H1 (cell line): ENCODE results near the gene JPH3. TPM values are rescaled to one million over a fixed set of nuclear protein-coding genes. Genes with fewer than 3 reads are reported as not detected.

Experiments used
- CTBP2 ChIP-seq: IDR thresholded peaks from 2 replicates; pipeline ENCODE4 v1.7.0; 2011; ENCODE audit warnings: borderline replicate concordance, mild to moderate bottlenecking, moderate library complexity, mixed read lengths, low read length; ENCODE audit not compliant: insufficient read depth, insufficient read length
- EZH2 ChIP-seq: fragments of 200-600 bp; sonication (generic); IDR thresholded peaks from 2 replicates; pipeline ENCODE4 v1.7.1; 2012; ENCODE audit warnings: low read depth, mild to moderate bottlenecking, moderate library complexity, low read length, inconsistent platforms; ENCODE audit not compliant: severe bottlenecking
- FOSL1 ChIP-seq: IDR thresholded peaks from 2 replicates; pipeline ENCODE4 v1.6.1; 2011; ENCODE audit warnings: mild to moderate bottlenecking, low read depth, low read length, moderate library complexity; ENCODE audit not compliant: insufficient read depth
- KDM5A ChIP-seq: fragments of 200-600 bp; IDR thresholded peaks from 2 replicates; pipeline ENCODE4 v1.7.1; 2012; ENCODE audit warnings: mild to moderate bottlenecking, low read length, inconsistent platforms, mixed read lengths
- NANOG ChIP-seq: IDR thresholded peaks from 2 replicates; pipeline ENCODE4 v1.6.1; 2011; ENCODE audit warnings: low read length, low read depth, mild to moderate bottlenecking, inconsistent platforms; ENCODE audit not compliant: insufficient read depth, poor library complexity, severe bottlenecking
- NRF1 ChIP-seq: IDR thresholded peaks from 2 replicates; pipeline ENCODE4 v1.6.1; 2011; ENCODE audit warnings: mild to moderate bottlenecking, low read depth, low read length, improper control_type of control experiment
- SIRT6 ChIP-seq: IDR thresholded peaks from one replicate; pipeline ENCODE4 v1.7.1; 2012; ENCODE audit warnings: low read length, inconsistent platforms
- SP1 ChIP-seq: IDR thresholded peaks from 2 replicates; pipeline ENCODE4 v1.6.1; 2011; ENCODE audit warnings: low read depth, low read length
- SRF ChIP-seq: IDR thresholded peaks from 2 replicates; pipeline ENCODE4 v1.6.1; 2011; ENCODE audit warnings: mild to moderate bottlenecking, low read depth, low read length, moderate library complexity
- polyA plus RNA-seq, 7 experiments: library from polyadenylated mRNA; depleted of rRNA in 3 of 7; stranded (reverse) in 5 of 7; unstranded in 2 of 7; fragments of >200 nt in 5 of 7; fragments of 200-250 nt in 2 of 7; gene quantifications; 1 replicate in 5 of 7; 2 replicates in 1 of 7; 4 replicates in 1 of 7; pipeline versions ENCODE4 v1.2.1 to v1.2.3, GENCODE V29; 2011 to 2013; ENCODE audit warnings: missing spikeins in 2 of 7, mixed read lengths in 2 of 7
- total RNA-seq: library from RNA; stranded (reverse); fragmentation: NEBNext Ultra II Directional; extraction: Animal tissue kit (Norgen Biotek cat#: 25700); gene quantifications from 2 replicates; pipeline ENCODE4 v1.2.1, GENCODE V29; 2021
- TF ChIP-seq, protein P1 (sequence below): fragments of 300-600 bp; sonication (generic); IDR thresholded peaks from 2 replicates; pipeline ENCODE4 v1.7.1; 2012; ENCODE audit warnings: low read length, moderate library complexity, mild to moderate bottlenecking, inconsistent platforms; ENCODE audit not compliant: insufficient replicate concordance

JPH3 gene
- total and polyA plus RNA-seq, 2 of the 8 experiments (the other 6 are each of a cell fraction or from before 2014, with no cell fraction given), result 10.3 to 28.3 TPM

DNA sequence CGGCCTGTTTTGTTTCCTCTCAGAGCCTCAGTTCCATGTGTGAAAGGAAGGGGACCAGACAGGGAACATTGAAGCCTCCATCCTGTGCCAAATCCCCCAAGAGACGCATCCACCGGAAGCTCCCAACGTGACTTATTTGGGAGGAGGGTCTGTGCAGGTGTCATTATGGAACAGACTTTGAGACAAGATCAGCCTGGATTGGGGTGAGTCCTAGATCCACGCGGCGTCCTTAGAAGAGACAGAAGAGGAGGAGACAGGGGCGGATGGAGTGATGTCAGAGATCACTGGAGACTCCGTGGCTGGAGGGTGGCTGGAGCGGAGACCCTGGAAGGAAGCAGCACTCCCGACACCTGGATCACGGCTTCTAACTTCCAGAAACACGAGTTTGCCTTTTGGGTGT is 83.5 kb downstream of the JPH3 start (continued):
- TF ChIP-seq, protein P1, sequence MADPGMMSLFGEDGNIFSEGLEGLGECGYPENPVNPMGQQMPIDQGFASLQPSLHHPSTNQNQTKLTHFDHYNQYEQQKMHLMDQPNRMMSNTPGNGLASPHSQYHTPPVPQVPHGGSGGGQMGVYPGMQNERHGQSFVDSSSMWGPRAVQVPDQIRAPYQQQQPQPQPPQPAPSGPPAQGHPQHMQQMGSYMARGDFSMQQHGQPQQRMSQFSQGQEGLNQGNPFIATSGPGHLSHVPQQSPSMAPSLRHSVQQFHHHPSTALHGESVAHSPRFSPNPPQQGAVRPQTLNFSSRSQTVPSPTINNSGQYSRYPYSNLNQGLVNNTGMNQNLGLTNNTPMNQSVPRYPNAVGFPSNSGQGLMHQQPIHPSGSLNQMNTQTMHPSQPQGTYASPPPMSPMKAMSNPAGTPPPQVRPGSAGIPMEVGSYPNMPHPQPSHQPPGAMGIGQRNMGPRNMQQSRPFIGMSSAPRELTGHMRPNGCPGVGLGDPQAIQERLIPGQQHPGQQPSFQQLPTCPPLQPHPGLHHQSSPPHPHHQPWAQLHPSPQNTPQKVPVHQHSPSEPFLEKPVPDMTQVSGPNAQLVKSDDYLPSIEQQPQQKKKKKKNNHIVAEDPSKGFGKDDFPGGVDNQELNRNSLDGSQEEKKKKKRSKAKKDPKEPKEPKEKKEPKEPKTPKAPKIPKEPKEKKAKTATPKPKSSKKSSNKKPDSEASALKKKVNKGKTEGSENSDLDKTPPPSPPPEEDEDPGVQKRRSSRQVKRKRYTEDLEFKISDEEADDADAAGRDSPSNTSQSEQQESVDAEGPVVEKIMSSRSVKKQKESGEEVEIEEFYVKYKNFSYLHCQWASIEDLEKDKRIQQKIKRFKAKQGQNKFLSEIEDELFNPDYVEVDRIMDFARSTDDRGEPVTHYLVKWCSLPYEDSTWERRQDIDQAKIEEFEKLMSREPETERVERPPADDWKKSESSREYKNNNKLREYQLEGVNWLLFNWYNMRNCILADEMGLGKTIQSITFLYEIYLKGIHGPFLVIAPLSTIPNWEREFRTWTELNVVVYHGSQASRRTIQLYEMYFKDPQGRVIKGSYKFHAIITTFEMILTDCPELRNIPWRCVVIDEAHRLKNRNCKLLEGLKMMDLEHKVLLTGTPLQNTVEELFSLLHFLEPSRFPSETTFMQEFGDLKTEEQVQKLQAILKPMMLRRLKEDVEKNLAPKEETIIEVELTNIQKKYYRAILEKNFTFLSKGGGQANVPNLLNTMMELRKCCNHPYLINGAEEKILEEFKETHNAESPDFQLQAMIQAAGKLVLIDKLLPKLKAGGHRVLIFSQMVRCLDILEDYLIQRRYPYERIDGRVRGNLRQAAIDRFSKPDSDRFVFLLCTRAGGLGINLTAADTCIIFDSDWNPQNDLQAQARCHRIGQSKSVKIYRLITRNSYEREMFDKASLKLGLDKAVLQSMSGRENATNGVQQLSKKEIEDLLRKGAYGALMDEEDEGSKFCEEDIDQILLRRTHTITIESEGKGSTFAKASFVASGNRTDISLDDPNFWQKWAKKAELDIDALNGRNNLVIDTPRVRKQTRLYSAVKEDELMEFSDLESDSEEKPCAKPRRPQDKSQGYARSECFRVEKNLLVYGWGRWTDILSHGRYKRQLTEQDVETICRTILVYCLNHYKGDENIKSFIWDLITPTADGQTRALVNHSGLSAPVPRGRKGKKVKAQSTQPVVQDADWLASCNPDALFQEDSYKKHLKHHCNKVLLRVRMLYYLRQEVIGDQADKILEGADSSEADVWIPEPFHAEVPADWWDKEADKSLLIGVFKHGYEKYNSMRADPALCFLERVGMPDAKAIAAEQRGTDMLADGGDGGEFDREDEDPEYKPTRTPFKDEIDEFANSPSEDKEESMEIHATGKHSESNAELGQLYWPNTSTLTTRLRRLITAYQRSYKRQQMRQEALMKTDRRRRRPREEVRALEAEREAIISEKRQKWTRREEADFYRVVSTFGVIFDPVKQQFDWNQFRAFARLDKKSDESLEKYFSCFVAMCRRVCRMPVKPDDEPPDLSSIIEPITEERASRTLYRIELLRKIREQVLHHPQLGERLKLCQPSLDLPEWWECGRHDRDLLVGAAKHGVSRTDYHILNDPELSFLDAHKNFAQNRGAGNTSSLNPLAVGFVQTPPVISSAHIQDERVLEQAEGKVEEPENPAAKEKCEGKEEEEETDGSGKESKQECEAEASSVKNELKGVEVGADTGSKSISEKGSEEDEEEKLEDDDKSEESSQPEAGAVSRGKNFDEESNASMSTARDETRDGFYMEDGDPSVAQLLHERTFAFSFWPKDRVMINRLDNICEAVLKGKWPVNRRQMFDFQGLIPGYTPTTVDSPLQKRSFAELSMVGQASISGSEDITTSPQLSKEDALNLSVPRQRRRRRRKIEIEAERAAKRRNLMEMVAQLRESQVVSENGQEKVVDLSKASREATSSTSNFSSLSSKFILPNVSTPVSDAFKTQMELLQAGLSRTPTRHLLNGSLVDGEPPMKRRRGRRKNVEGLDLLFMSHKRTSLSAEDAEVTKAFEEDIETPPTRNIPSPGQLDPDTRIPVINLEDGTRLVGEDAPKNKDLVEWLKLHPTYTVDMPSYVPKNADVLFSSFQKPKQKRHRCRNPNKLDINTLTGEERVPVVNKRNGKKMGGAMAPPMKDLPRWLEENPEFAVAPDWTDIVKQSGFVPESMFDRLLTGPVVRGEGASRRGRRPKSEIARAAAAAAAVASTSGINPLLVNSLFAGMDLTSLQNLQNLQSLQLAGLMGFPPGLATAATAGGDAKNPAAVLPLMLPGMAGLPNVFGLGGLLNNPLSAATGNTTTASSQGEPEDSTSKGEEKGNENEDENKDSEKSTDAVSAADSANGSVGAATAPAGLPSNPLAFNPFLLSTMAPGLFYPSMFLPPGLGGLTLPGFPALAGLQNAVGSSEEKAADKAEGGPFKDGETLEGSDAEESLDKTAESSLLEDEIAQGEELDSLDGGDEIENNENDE, result no peak
- TF ChIP-seq NANOG (no peak), KDM5A (no peak), EZH2 (no peak), FOSL1 (no peak), SP1 (no peak), SRF (no peak), NRF1 (no peak), CTBP2 (no peak), SIRT6 (no peak)
- TF ChIP-seq, all 59 proteins: peak for 0
